ENCODE data around the gene NID2. TPM values are rescaled to one million over a fixed set of nuclear protein-coding genes. Genes with fewer than 3 reads are reported as not detected.

Gene NID2
- total and polyA plus RNA-seq, 2 donors (not counting 1 experiment from before 2014, with no cell fraction given) = not detected

DNA sequence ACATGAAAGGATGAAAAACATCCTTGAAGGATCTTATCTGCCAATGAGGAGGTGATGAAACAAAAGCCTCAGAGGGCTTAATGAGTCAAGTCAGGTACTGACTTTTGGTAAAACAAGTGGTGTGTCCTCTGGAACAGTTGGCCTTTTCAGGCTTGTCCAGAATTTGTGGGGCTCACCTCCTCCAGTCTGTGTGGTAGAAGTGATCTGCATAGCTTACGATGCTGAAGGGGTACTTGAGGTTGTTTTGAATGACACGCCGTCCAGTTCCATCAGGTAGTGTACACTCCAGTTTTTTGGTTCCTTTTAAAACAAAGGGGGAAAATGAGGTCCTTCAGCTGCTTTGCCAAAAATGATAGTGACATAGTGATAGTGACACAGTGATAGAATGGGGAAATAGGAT is 62.5 kb downstream of the NID2 start:
- H3K4me3 ChIP-seq (ENCODE audit: control extremely low read depth in 1 of 5, extremely low read depth in 1 of 5, insufficient read depth in 1 of 5, low read depth in 2 of 5, low read length in 4 of 5) = no peak overlapping the region
- H3K9me3 ChIP-seq (ENCODE audit: control extremely low read depth in 1 of 3, control insufficient read depth in 2 of 3, insufficient read depth in 1 of 3, low read length in 2 of 3) = no peaks in the 10 kb centered on the region
- POLR2A ChIA-PET = no interaction called here
- H3K79me2 ChIP-seq (ENCODE audit: control insufficient read depth, insufficient read depth, low read length) = no peaks in the 10 kb centered on the region
- no peaks in the 10 kb centered on the region for H3K27me3 ChIP-seq (replicated peaks in 1 of 4; ENCODE audit: control extremely low read depth in 1 of 4, control insufficient read depth in 3 of 4, insufficient read depth in 4 of 4, low read length in 3 of 4)
- no peak overlapping the region for H3K27ac Mint-ChIP-seq
- peaks cover 9% of the 10 kb centered on the region for H4K20me1 ChIP-seq (ENCODE audit: control insufficient read depth, insufficient read depth, low read length, poor library complexity, severe bottlenecking)
- no peak overlapping the region for H3K4me3 Mint-ChIP-seq
- no peak overlapping the region for H3K9ac ChIP-seq (ENCODE audit: low read length)
- H3K27ac ChIP-seq (ENCODE audit: low read length in 2 of 2) = no peak overlapping the region
- CTCF ChIA-PET = no interaction called here
- H3K4me2 ChIP-seq (replicated peaks; ENCODE audit: low read depth, low read length, poor library complexity, severe bottlenecking) = no peak overlapping the region
- 100% methylated on average over 3 of the region's 3 CpGs for WGBS (ENCODE audit: insufficient coverage)
- H3K27me3 Mint-ChIP-seq = no peaks in the 10 kb centered on the region
- ATAC-seq (ENCODE audit: low read depth) (no peak), DNase-seq (no peak)
- no peaks in the 10 kb centered on the region for H3K4me1 ChIP-seq (ENCODE audit: control insufficient read depth in 2 of 2, insufficient read depth in 2 of 2, low read length in 2 of 2)
- H3K4me1 Mint-ChIP-seq = no peaks in the 10 kb centered on the region
- intact Hi-C loops (cut with micrococcal nuclease) = no loop called here
- H3K9me3 Mint-ChIP-seq (ENCODE audit: insufficient read depth) = no peaks in the 10 kb centered on the region
- TF ChIP-seq EZH2 (IDR thresholded peaks at IDR 0.05; ENCODE audit: borderline replicate concordance, insufficient read depth, low read depth, low read length, poor library complexity, severe bottlenecking) (no peak), CTCF (IDR thresholded peaks at IDR 0.05) (no peak)
- peaks cover 17 to 97% of the 10 kb centered on the region in 2 experiments for H3K36me3 ChIP-seq (replicated peaks in 1 of 2; ENCODE audit: control extremely low read depth in 1 of 2, control insufficient read depth in 1 of 2, extremely low read depth in 1 of 2, insufficient read depth in 2 of 2, low read length in 1 of 2)
- no peak overlapping the region for H2AFZ ChIP-seq (ENCODE audit: insufficient read depth, low read depth, low read length, poor library complexity, severe bottlenecking)

DNA sequence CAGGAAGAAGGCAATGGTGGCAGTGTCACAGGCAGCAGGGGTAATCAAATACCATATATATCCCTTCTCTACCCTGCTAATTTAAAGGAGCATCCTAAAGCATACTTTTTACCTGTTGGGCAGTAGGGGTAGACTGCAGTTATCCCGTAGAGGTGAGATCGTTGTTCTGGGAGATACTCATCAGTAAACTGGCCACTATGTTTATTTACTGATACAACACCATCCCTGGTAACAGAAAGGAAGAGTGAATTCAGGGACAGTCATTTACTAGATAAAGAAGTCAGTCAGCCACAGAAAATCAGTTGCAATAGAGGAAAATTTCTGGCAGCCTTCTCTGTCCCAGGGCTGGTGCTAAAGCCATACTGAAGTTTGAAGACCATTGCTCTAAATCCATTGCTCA is 63.2 kb downstream of the NID2 start:
- H3K4me1 ChIP-seq (ENCODE audit: control insufficient read depth in 2 of 2, insufficient read depth in 2 of 2, low read length in 2 of 2) = no peaks in the 10 kb centered on the region
- H3K4me1 Mint-ChIP-seq = no peaks in the 10 kb centered on the region
- DNase-seq (no peak), ATAC-seq (ENCODE audit: low read depth) (no peak)
- H3K36me3 ChIP-seq (replicated peaks in 1 of 2; ENCODE audit: control extremely low read depth in 1 of 2, control insufficient read depth in 1 of 2, extremely low read depth in 1 of 2, insufficient read depth in 2 of 2, low read length in 1 of 2) = peaks cover 17 to 95% of the 10 kb centered on the region in 2 experiments
- no peak for TF ChIP-seq CTCF (IDR thresholded peaks at IDR 0.05)
- TF ChIP-seq EZH2 (IDR thresholded peaks at IDR 0.05; ENCODE audit: borderline replicate concordance, insufficient read depth, low read depth, low read length, poor library complexity, severe bottlenecking) = no peak
- H3K27me3 Mint-ChIP-seq = no peaks in the 10 kb centered on the region
- no peaks in the 10 kb centered on the region for H3K9me3 ChIP-seq (ENCODE audit: control extremely low read depth in 1 of 3, control insufficient read depth in 2 of 3, insufficient read depth in 1 of 3, low read length in 2 of 3)
- intact Hi-C loops (cut with micrococcal nuclease) = no loop called here
- H3K4me3 ChIP-seq (ENCODE audit: control extremely low read depth in 1 of 5, extremely low read depth in 1 of 5, insufficient read depth in 1 of 5, low read depth in 2 of 5, low read length in 4 of 5) = no peak overlapping the region
- no peak overlapping the region for H3K27ac ChIP-seq (ENCODE audit: low read length in 2 of 2)
- no peaks in the 10 kb centered on the region for H3K27me3 ChIP-seq (replicated peaks in 1 of 4; ENCODE audit: control extremely low read depth in 1 of 4, control insufficient read depth in 3 of 4, insufficient read depth in 4 of 4, low read length in 3 of 4)
- H3K79me2 ChIP-seq (ENCODE audit: control insufficient read depth, insufficient read depth, low read length) = no peaks in the 10 kb centered on the region
- no peak overlapping the region for H3K27ac Mint-ChIP-seq
- no peak overlapping the region for H3K9ac ChIP-seq (ENCODE audit: low read length)
- no peak overlapping the region for H3K4me2 ChIP-seq (replicated peaks; ENCODE audit: low read depth, low read length, poor library complexity, severe bottlenecking)
- peaks cover 13% of the 10 kb centered on the region for H4K20me1 ChIP-seq (ENCODE audit: control insufficient read depth, insufficient read depth, low read length, poor library complexity, severe bottlenecking)
- POLR2A ChIA-PET = no interaction called here
- no CpG with 5 or more reads among the region's 2 CpGs for WGBS (ENCODE audit: insufficient coverage)
- no peak overlapping the region for H2AFZ ChIP-seq (ENCODE audit: insufficient read depth, low read depth, low read length, poor library complexity, severe bottlenecking)
- CTCF ChIA-PET = no interaction called here
- no peak overlapping the region for H3K4me3 Mint-ChIP-seq
- no peaks in the 10 kb centered on the region for H3K9me3 Mint-ChIP-seq (ENCODE audit: insufficient read depth)

All from B cell (primary cell).